ENCODE measurements around the gene CR1L.
"Not testable (repeated sequence)": the region's sequence is repeated elsewhere in the genome, so short reads cannot be mapped to it uniquely, and the experiment has no call there.

CR1L gene

GRCh38 chr1:207631137-207631536, 13.8 kb upstream of the CR1L start:
- DNase-seq, result no peak
- Histone ChIP-seq H3K4me3 (ENCODE audit: low read depth, low read length) (no peak overlapping the region), H3K27me3 (peaks cover 46% of the 10 kb centered on the region), H3K9me3 (no peaks in the 10 kb centered on the region), H3K36me3 (no peaks in the 10 kb centered on the region), H3K4me1 (no peaks in the 10 kb centered on the region)
- TF ChIP-seq CTCF (IDR thresholded peaks at IDR 0.05; ENCODE audit: low read depth, low read length), result no peak

GRCh38 chr1:207633226-207633625, 11.7 kb upstream of the CR1L start:
- no peaks in the 10 kb centered on the region for H3K36me3 ChIP-seq
- H3K4me3 ChIP-seq (ENCODE audit: low read depth, low read length), result no peak overlapping the region
- no peaks in the 10 kb centered on the region for H3K9me3 ChIP-seq
- H3K4me1 ChIP-seq, result no peaks in the 10 kb centered on the region
- TF ChIP-seq CTCF (IDR thresholded peaks at IDR 0.05; ENCODE audit: low read depth, low read length), result no peak
- H3K27me3 ChIP-seq, result peaks cover 43% of the 10 kb centered on the region
- no peak for DNase-seq

- H3K4me3 ChIP-seq (ENCODE audit: low read depth, low read length); DNase-seq; H3K9me3 ChIP-seq; H3K4me1 ChIP-seq; H3K36me3 ChIP-seq: not testable (repeated sequence)
- H3K27me3 ChIP-seq, result peaks cover 43% of the 10 kb centered on the region
These were observed 11.1 kb upstream of the CR1L start for GRCh38 chr1:207633699-207634289.

- not testable (repeated sequence) for H3K9me3 ChIP-seq; DNase-seq; H3K4me1 ChIP-seq; H3K4me3 ChIP-seq (ENCODE audit: low read depth, low read length); H3K36me3 ChIP-seq
- H3K27me3 ChIP-seq, result peaks cover 43% of the 10 kb centered on the region
These were observed 10.6 kb upstream of the CR1L start for GRCh38 chr1:207634293-207634692.

- not testable (repeated sequence) for DNase-seq; H3K36me3 ChIP-seq; H3K4me1 ChIP-seq; H3K9me3 ChIP-seq; H3K4me3 ChIP-seq (ENCODE audit: low read depth, low read length)
- H3K27me3 ChIP-seq, result peaks cover 46% of the 10 kb centered on the region
These were observed 9.3 kb upstream of the CR1L start for GRCh38 chr1:207635569-207636186.

- H3K4me3 ChIP-seq (ENCODE audit: low read depth, low read length); DNase-seq; H3K9me3 ChIP-seq; H3K4me1 ChIP-seq; H3K36me3 ChIP-seq: not testable (repeated sequence)
- H3K27me3 ChIP-seq, result peaks cover 46% of the 10 kb centered on the region
These were observed 6.3 kb upstream of the CR1L start for GRCh38 chr1:207638487-207639145.

- H3K27me3 ChIP-seq, result peaks cover 42% of the 10 kb centered on the region
- not testable (repeated sequence) for H3K36me3 ChIP-seq; DNase-seq; H3K4me1 ChIP-seq; H3K9me3 ChIP-seq; H3K4me3 ChIP-seq (ENCODE audit: low read depth, low read length)
These were observed 5.6 kb upstream of the CR1L start for GRCh38 chr1:207639362-207639761.

- TF ChIP-seq CTCF (IDR thresholded peaks at IDR 0.05; ENCODE audit: low read depth, low read length), result no peak
- no peaks in the 10 kb centered on the region for H3K9me3 ChIP-seq
- H3K27me3 ChIP-seq, result peaks cover 61% of the 10 kb centered on the region
- no peaks in the 10 kb centered on the region for H3K4me1 ChIP-seq
- DNase-seq, result no peak
- peak overlapping the region; percentile 66 for H3K4me3 ChIP-seq (ENCODE audit: low read depth, low read length)
- H3K36me3 ChIP-seq, result no peaks in the 10 kb centered on the region
These were observed 624 bp upstream of the CR1L start for GRCh38 chr1:207644166-207644851.
